Glutamatergic neuron (in vitro differentiated cells): ENCODE results near the gene DYRK1A. TPM values are rescaled to one million over a fixed set of nuclear protein-coding genes. Genes with fewer than 3 reads are reported as not detected.

ENCODE experiments used
- DNase-seq: peaks from one replicate; pipeline ENCODE4 v3.0.0; 2022
- H3K27ac Mint-ChIP-seq: one replicate; pipeline ENCODE4 v1.8.0; 2020; ENCODE audit warnings: mild to moderate bottlenecking, mixed read lengths, inconsistent platforms; ENCODE audit not compliant: unreplicated experiment
- H3K27me3 Mint-ChIP-seq: one replicate; pipeline ENCODE4 v1.8.0; 2020; ENCODE audit warnings: mild to moderate bottlenecking, moderate library complexity, mixed read lengths, inconsistent platforms; ENCODE audit not compliant: unreplicated experiment
- H3K36me3 Mint-ChIP-seq: one replicate; pipeline ENCODE4 v1.8.0; 2020; ENCODE audit warnings: mild to moderate bottlenecking, mixed read lengths, inconsistent platforms; ENCODE audit not compliant: unreplicated experiment
- H3K4me1 Mint-ChIP-seq: one replicate; pipeline ENCODE4 v1.8.0; 2020; ENCODE audit warnings: mild to moderate bottlenecking, low read depth, mixed read lengths, inconsistent platforms; ENCODE audit not compliant: unreplicated experiment
- H3K4me3 Mint-ChIP-seq: one replicate; pipeline ENCODE4 v1.8.0; 2020; ENCODE audit warnings: mild to moderate bottlenecking, mixed read lengths, inconsistent platforms; ENCODE audit not compliant: unreplicated experiment
- H3K9me3 Mint-ChIP-seq: one replicate; pipeline ENCODE4 v1.8.0; 2020; ENCODE audit warnings: mild to moderate bottlenecking, moderate library complexity, mixed read lengths, inconsistent platforms; ENCODE audit not compliant: unreplicated experiment
- CTCF ChIP-seq: fragments of 200-600 bp; sonication (generic); IDR thresholded peaks from one replicate; pipeline ENCODE4 v1.5.0; 2021; ENCODE audit not compliant: partially characterized antibody, unreplicated experiment
- total RNA-seq: library from RNA; stranded (reverse); fragmentation: NEBNext Ultra II Directional; extraction: Animal tissue kit (Norgen Biotek cat#: 25700); gene quantifications from one replicate; pipeline ENCODE4 v1.2.1, GENCODE V29; 2021; ENCODE audit not compliant: unreplicated experiment

Gene DYRK1A
- total RNA-seq, 1 donor from 2014 or later = 70.4 TPM

DNA sequence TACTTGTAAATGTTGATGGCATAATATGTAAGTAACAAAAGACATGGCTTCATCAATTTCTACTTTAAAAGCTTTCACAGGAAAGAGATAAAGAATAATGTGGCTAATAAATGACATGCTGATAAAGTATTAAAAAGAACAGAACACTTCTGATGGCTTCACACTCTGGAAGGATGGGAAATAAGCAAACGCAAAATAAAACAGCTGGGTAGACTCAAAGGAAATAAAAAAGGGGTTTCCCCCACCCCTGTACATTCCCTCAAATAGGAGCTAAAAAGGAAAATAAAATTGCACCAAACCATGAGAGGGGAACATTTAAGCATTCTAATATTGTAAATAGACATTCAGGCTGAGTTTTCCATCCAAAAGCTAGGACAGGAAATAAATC lies 27.0 kb upstream of the DYRK1A start:
- no peak for TF ChIP-seq CTCF
- Mint-ChIP-seq H3K27ac (no peak overlapping the region), H3K36me3 (no peaks in the 10 kb centered on the region), H3K9me3 (peaks cover under 1% of the 10 kb centered on the region), H3K4me1 (peaks cover 2% of the 10 kb centered on the region), H3K27me3 (peaks cover 2% of the 10 kb centered on the region), H3K4me3 (no peak overlapping the region)
- no peak for DNase-seq

DNA sequence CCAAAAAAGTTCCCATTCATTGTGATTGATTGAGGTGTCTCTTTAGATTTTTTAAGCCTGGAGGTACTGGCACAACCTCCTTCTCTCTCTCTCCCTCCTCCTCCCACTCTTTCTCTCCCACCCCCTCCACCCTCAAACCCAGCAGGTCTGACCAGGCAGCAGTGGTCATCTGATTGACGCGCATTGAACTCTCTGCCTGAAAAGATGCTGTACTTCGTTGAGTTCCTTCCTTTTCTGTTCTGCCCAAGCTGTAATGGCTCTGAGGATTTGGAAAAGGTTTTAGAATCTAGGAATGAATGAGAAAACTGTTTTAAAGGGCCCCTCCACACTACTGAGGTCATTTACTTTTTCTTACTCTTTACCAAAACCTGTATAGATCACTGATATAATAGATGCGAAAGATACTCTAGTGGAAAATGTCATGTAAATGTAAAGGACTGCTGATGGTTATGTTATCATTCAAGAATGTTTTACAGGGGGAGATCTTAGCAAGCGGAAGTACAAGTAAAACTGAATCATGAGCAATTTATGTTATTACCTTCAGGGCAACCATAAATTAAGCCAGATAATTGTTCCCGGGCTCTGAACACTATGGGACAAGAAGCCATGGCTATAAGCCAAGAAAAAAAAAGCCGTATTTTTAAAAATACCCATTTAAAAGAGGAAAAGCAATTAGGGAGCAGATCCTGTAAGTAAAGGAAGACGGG lies 25.2 kb upstream of the DYRK1A start:
- no peak overlapping the region for H3K4me3 Mint-ChIP-seq
- TF ChIP-seq CTCF = no peak
- H3K9me3 Mint-ChIP-seq = peaks cover 2% of the 10 kb centered on the region
- no peak for DNase-seq
- H3K4me1 Mint-ChIP-seq = peaks cover 2% of the 10 kb centered on the region
- H3K36me3 Mint-ChIP-seq = no peaks in the 10 kb centered on the region
- H3K27me3 Mint-ChIP-seq = peaks cover 2% of the 10 kb centered on the region
- H3K27ac Mint-ChIP-seq = no peak overlapping the region

GRCh38 chr21:37342046-37342632 lies 24.4 kb upstream of the DYRK1A start:
- Mint-ChIP-seq H3K4me3 (no peak overlapping the region), H3K9me3 (peaks cover 3% of the 10 kb centered on the region), H3K27me3 (peaks cover 2% of the 10 kb centered on the region), H3K4me1 (peaks cover 2% of the 10 kb centered on the region), H3K36me3 (peaks cover 4% of the 10 kb centered on the region), H3K27ac (no peak overlapping the region)
- DNase-seq = no peak
- TF ChIP-seq CTCF = no peak

- Mint-ChIP-seq H3K9me3 (peaks cover 15% of the 10 kb centered on the region), H3K4me1 (no peaks in the 10 kb centered on the region), H3K36me3 (peaks cover 23% of the 10 kb centered on the region), H3K27me3 (no peaks in the 10 kb centered on the region), H3K4me3 (no peak overlapping the region), H3K27ac (no peak overlapping the region)
- TF ChIP-seq CTCF = no peak
- no peak for DNase-seq
Measured at GRCh38 chr21:37346841-37347430, 19.6 kb upstream of the DYRK1A start.

GRCh38 chr21:37348664-37349063 lies 17.9 kb upstream of the DYRK1A start:
- no peaks in the 10 kb centered on the region for H3K4me1 Mint-ChIP-seq
- H3K27ac Mint-ChIP-seq = no peak overlapping the region
- H3K9me3 Mint-ChIP-seq = peaks cover 15% of the 10 kb centered on the region
- H3K27me3 Mint-ChIP-seq = no peaks in the 10 kb centered on the region
- no peak for DNase-seq
- no peak for TF ChIP-seq CTCF
- H3K4me3 Mint-ChIP-seq = no peak overlapping the region
- peaks cover 23% of the 10 kb centered on the region for H3K36me3 Mint-ChIP-seq
